ENCODE results near the gene CD300LD.

The CD300LD gene

DNA sequence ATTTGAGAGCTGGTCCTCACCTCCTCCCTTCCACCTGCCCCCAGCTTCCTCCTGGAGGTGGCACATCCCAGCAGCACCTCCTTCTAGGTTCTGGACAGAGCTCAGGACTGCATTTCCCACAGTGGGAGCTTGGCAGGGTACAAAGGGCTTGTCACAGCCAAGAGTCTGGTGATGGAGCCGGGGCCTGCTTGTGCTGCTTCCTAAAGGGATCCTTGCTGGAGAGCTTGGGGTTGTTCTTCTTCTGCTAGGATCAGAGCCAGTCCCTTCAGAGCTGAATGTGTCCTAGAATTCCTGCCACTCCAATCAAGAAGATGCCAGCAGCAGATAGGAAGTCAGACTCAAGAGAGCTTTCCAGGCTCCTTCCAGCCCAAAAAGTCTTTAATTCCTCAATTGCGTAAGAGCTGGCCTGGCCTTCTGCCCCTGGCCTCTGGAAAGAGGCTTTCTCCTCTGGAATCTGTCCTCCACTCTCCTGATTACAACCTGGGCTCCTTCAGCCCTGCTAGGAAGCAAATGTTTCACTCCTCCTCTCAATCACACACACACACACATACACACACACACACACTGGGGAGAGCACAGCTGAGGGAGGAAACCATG lies 27.1 kb upstream of the CD300LD start:
- Histone ChIP-seq H3K27me3 (no peaks in the 10 kb centered on the region), H3K36me3 (peaks cover 0 to 90% (median 0%) of the 10 kb centered on the region in 11 experiments; a peak in 9 of 22 replicates), H3K27ac (peak overlapping the region in 3 of 11 experiments; percentile 4 to 34 (median 12); a peak in 3 of 22 replicates), H3K9ac (peak overlapping the region in 3 of 11 experiments; percentile 76 to 88 (median 84); a peak in 5 of 22 replicates), H3K4me2 (peak overlapping the region in 6 of 11 experiments; percentile 14 to 98 (median 92); a peak in 11 of 22 replicates), H3K9me3 (replicated peaks in 1 of 11) (0 out of 22 replicates have a peak, but pooled peaks cover 0 to 7% (median 0%) of the 10 kb centered on the region in 11 experiments), H3K4me3 (peak overlapping the region in 4 of 10 experiments; percentile 46 to 82 (median 68); a peak in 7 of 20 replicates), H4K20me1 (peaks cover 0 to 77% (median 0%) of the 10 kb centered on the region in 11 experiments; a peak in 7 of 22 replicates), H3K4me1 (peaks cover 0 to 100% (median 69%) of the 10 kb centered on the region in 10 experiments; a peak in 16 of 20 replicates)
- peak in 6 of 11 experiments; percentile 26 to 57 (median 42); a peak in 6 of 22 replicates for TF ChIP-seq Cebpa-rat (IDR thresholded peaks at IDR 0.05)

DNA sequence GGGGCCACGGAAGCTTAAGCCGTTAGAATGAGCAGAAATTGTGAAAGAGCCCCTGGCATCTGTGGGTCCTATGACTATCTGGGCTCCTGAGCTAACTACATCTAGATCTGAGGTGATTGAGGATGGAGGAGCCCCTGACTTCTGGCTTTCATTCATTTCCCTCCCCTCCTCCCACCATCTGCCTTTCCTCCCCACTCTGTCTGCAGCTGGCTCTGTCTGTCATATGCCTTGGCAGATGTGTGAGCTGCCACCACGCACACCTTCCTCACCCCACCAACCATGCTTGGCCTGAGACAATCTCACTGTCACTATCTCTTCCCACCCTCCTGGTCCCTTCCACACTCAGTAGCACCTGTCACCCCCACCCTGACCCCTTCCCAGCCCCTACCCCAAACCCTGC lies 26.4 kb upstream of the CD300LD start:
- Histone ChIP-seq H3K9ac (peak overlapping the region in 3 of 11 experiments; percentile 76 to 88 (median 84); a peak in 4 of 22 replicates), H3K27me3 (no peaks in the 10 kb centered on the region), H3K4me2 (peak overlapping the region in 8 of 11 experiments; percentile 4 to 98 (median 88); a peak in 10 of 22 replicates), H3K4me1 (peaks cover 0 to 100% (median 71%) of the 10 kb centered on the region in 10 experiments; a peak in 19 of 20 replicates), H3K27ac (peak overlapping the region in 1 of 11 experiments; percentile 8; a peak in 2 of 22 replicates), H4K20me1 (peaks cover 0 to 84% (median 0%) of the 10 kb centered on the region in 11 experiments; a peak in 7 of 22 replicates), H3K36me3 (peaks cover 0 to 97% (median 0%) of the 10 kb centered on the region in 11 experiments; a peak in 9 of 22 replicates), H3K9me3 (replicated peaks in 1 of 11) (0 out of 22 replicates have a peak, but pooled peaks cover 0 to 7% (median 0%) of the 10 kb centered on the region in 11 experiments), H3K4me3 (peak overlapping the region in 3 of 10 experiments; percentile 63 to 82 (median 73); a peak in 6 of 20 replicates)
- no peak for TF ChIP-seq Cebpa-rat (IDR thresholded peaks at IDR 0.05)

DNA sequence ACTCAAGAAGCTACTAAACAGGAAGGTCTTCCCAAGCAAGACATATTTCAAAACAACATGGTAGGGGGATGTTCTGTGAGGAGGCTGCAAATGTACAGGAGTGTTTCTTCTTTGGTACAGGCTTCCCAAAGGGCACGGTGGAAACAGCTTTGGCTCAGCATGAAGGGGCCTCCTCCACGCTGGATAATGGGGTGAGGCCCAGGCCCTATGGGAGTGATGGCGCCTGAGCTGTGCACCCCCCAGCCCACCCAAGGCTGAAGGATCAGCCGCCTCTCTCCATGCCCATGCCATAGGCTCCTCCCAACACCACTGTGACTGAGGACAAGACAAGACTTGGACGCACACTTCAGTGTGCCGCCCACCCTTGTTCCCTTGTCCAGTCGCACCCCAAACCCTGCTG lies 24.6 kb upstream of the CD300LD start:
- Histone ChIP-seq H3K9ac (no peak overlapping the region; a peak in 1 of 22 replicates), H3K9me3 (replicated peaks in 1 of 11) (peaks cover 0 to 7% (median 0%) of the 10 kb centered on the region in 11 experiments; a peak in 1 of 22 replicates), H3K4me2 (peak overlapping the region in 10 of 11 experiments; percentile 4 to 98 (median 72); a peak in 17 of 22 replicates), H3K27me3 (peaks cover 0 to 6% (median 0%) of the 10 kb centered on the region in 11 experiments; a peak in 5 of 22 replicates), H4K20me1 (peaks cover 0 to 100% (median 0%) of the 10 kb centered on the region in 11 experiments; a peak in 7 of 22 replicates), H3K27ac (peak overlapping the region in 3 of 11 experiments; percentile 6 to 25 (median 10); a peak in 2 of 22 replicates), H3K36me3 (peaks cover 0 to 100% (median 0%) of the 10 kb centered on the region in 11 experiments; a peak in 9 of 22 replicates), H3K4me3 (peak overlapping the region in 3 of 10 experiments; percentile 63 to 82 (median 73); a peak in 5 of 20 replicates), H3K4me1 (peaks cover 14 to 100% (median 80%) of the 10 kb centered on the region in 10 experiments)
- no peak for TF ChIP-seq Cebpa-rat (IDR thresholded peaks at IDR 0.05)

DNA sequence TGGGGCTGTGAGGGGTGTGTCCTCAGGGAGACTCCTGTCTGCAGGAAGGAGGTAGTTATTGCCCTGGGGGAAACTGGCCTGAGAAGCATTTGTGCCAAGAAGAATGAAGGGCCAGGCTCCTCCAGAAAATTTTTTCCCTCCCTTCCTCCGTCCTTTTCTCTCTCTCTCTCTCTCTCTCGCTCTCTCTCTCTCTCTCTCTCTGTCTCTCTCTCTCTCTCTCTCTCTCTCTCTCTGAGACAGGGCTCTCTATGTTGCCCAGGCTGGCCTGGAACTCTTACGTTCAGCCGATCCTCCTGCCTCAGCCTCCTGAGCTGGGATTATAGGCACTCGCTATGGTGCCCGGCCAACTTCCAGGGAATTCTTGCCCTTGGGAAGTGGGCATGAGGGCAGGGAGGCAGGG lies 20.0 kb upstream of the CD300LD start:
- H4K20me1 ChIP-seq, result peaks cover 0 to 86% (median 0%) of the 10 kb centered on the region in 11 experiments; a peak in 7 of 22 replicates
- peaks cover 23 to 81% (median 60%) of the 10 kb centered on the region in 10 experiments for H3K4me1 ChIP-seq
- H3K9me3 ChIP-seq (replicated peaks in 1 of 11), result peaks cover 6 to 15% (median 8%) of the 10 kb centered on the region in 11 experiments; a peak in 16 of 22 replicates
- peak overlapping the region in 10 of 11 experiments; percentile 11 to 77 (median 56); a peak in 18 of 22 replicates for H3K27ac ChIP-seq
- peak overlapping the region in 3 of 10 experiments; percentile 37 to 48 (median 43); a peak in 3 of 20 replicates for H3K4me3 ChIP-seq
- peak overlapping the region in 6 of 11 experiments; percentile 42 to 61 (median 55); a peak in 10 of 22 replicates for H3K9ac ChIP-seq
- peaks cover 0 to 74% (median 0%) of the 10 kb centered on the region in 11 experiments; a peak in 9 of 22 replicates for H3K36me3 ChIP-seq
- peaks cover 0 to 38% (median 7%) of the 10 kb centered on the region in 11 experiments; a peak in 10 of 22 replicates for H3K27me3 ChIP-seq
- no peak for TF ChIP-seq Cebpa-rat (IDR thresholded peaks at IDR 0.05)
- H3K4me2 ChIP-seq, result peak overlapping the region; percentile 80 to 98 (median 90)

DNA sequence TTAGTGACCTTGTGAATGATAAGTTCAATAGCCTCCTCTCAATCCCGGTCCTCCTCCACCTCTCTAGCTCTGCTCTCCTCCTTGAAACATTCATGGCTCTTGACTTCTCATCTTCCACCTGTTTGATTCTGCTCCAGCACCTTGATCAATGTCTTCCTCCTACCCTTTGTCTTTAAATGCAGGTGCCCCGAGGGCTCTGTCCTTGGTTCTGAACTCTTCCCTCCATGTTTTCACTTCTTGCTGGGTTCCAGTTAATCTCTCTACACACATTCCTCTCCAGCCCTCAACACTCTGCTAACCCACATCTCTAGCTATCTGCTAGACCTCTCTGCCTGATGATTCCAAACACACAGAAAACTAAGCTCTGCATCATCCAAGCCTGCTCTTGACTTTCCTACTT lies 18.0 kb upstream of the CD300LD start:
- peak overlapping the region in 3 of 11 experiments; percentile 5 to 86 (median 12); a peak in 3 of 22 replicates for H3K4me2 ChIP-seq
- peaks cover 10 to 21% (median 12%) of the 10 kb centered on the region in 11 experiments; a peak in 16 of 22 replicates for H3K9me3 ChIP-seq (replicated peaks in 1 of 11)
- H3K9ac ChIP-seq, result no peak overlapping the region
- H3K27ac ChIP-seq, result no peak overlapping the region
- H3K27me3 ChIP-seq, result peaks cover 0 to 57% (median 22%) of the 10 kb centered on the region in 11 experiments; a peak in 16 of 22 replicates
- TF ChIP-seq Cebpa-rat (IDR thresholded peaks at IDR 0.05), result no peak
- H4K20me1 ChIP-seq, result peaks cover 0 to 66% (median 0%) of the 10 kb centered on the region in 11 experiments; a peak in 7 of 22 replicates
- peaks cover 0 to 58% (median 0%) of the 10 kb centered on the region in 11 experiments; a peak in 9 of 22 replicates for H3K36me3 ChIP-seq
- no peak overlapping the region for H3K4me3 ChIP-seq
- peaks cover 40 to 81% (median 60%) of the 10 kb centered on the region in 10 experiments for H3K4me1 ChIP-seq

DNA sequence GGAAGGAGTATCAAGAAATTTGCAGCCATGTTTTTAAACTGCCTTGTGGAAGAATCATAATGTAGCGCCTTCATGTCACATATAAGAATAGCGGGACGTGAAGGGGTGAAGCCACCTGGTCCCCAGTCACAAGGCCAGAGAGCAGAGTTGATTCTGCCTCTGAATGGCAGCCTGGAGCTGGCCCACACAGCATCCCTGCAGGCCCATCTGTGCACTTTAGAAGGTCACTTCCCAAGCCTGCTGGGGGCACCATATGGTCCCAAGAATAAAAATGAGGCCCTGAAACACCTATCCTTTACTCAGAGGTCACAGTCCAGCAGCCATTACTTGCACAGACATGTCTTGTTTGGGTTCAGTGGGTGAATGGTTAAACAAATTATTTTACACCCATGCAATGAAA lies 16.4 kb upstream of the CD300LD start:
- H3K36me3 ChIP-seq, result peaks cover 0 to 42% (median 0%) of the 10 kb centered on the region in 11 experiments; a peak in 9 of 22 replicates
- H3K27ac ChIP-seq, result no peak overlapping the region
- H3K27me3 ChIP-seq, result peaks cover 0 to 63% (median 22%) of the 10 kb centered on the region in 11 experiments; a peak in 16 of 22 replicates
- H3K9me3 ChIP-seq (replicated peaks in 1 of 11), result peaks cover 10 to 21% (median 12%) of the 10 kb centered on the region in 11 experiments; a peak in 16 of 22 replicates
- peaks cover 54 to 81% (median 65%) of the 10 kb centered on the region in 10 experiments for H3K4me1 ChIP-seq
- H3K4me2 ChIP-seq, result no peak overlapping the region
- peaks cover 0 to 50% (median 6%) of the 10 kb centered on the region in 11 experiments; a peak in 9 of 22 replicates for H4K20me1 ChIP-seq
- TF ChIP-seq Cebpa-rat (IDR thresholded peaks at IDR 0.05), result no peak
- no peak overlapping the region for H3K4me3 ChIP-seq
- no peak overlapping the region for H3K9ac ChIP-seq

DNA sequence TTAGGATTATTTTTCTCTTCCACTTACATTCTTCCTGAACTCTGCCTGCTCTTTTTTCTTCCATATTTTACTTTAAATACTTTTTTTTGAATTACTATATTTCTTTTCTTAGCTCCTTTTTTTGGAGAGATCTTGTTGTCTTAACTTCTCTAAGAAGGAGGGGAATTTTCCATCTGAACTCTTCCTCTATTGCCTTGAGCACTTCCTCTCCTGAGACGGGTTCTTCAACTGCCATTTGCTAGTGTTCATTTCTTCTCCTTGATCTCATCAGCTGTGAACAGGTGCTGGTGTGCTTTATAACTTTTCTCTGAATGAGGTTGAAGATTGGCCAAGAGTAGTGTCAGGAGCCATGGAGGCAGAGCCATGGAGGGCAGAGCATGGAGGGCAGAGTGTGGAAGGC lies 15.1 kb upstream of the CD300LD start:
- H3K4me3 ChIP-seq, result no peak overlapping the region
- H3K27ac ChIP-seq, result no peak overlapping the region
- peaks cover 0 to 76% (median 28%) of the 10 kb centered on the region in 11 experiments; a peak in 16 of 22 replicates for H3K27me3 ChIP-seq
- peaks cover 10 to 21% (median 12%) of the 10 kb centered on the region in 11 experiments; a peak in 16 of 22 replicates for H3K9me3 ChIP-seq (replicated peaks in 1 of 11)
- H3K4me2 ChIP-seq, result peak overlapping the region; percentile 22 to 95 (median 39); a peak in 15 of 22 replicates
- peaks cover 0 to 30% (median 0%) of the 10 kb centered on the region in 11 experiments; a peak in 9 of 22 replicates for H3K36me3 ChIP-seq
- peaks cover 54 to 81% (median 65%) of the 10 kb centered on the region in 10 experiments for H3K4me1 ChIP-seq
- peaks cover 0 to 39% (median 12%) of the 10 kb centered on the region in 11 experiments; a peak in 8 of 22 replicates for H4K20me1 ChIP-seq
- TF ChIP-seq Cebpa-rat (IDR thresholded peaks at IDR 0.05), result no peak
- H3K9ac ChIP-seq, result no peak overlapping the region

DNA sequence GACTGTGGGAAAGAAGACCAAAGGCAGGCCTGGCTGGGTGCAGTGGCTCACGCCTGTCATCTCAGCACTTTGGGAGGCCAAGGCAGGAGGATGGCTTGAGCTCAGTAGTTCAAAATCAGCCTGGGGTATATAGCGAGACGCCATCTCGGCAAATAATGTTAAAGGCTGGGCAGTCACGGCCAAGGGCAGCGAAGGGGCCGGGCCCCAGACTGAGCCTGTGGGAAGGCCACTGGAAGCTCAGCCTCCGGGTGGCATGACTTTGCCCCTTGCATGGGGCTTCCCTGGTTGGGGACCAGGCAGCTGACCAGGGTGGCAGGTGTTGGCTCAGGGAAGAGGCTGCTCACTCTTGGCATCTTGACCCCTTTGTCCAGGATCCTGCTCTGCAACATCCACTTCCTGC lies 14.0 kb upstream of the CD300LD start:
- Histone ChIP-seq H3K9ac (no peak overlapping the region; a peak in 1 of 22 replicates), H3K4me3 (no peak overlapping the region), H3K27ac (peak overlapping the region in 2 of 11 experiments; percentile 82 to 85; a peak in 2 of 22 replicates), H3K36me3 (peaks cover 0 to 19% (median 0%) of the 10 kb centered on the region in 11 experiments; a peak in 8 of 22 replicates), H3K27me3 (peaks cover 0 to 71% (median 30%) of the 10 kb centered on the region in 11 experiments; a peak in 16 of 22 replicates), H3K4me2 (peak overlapping the region; percentile 14 to 98 (median 92); a peak in 20 of 22 replicates), H3K9me3 (replicated peaks in 1 of 11) (peaks cover 10 to 21% (median 12%) of the 10 kb centered on the region in 11 experiments; a peak in 16 of 22 replicates), H3K4me1 (peaks cover 58 to 81% (median 64%) of the 10 kb centered on the region in 10 experiments), H4K20me1 (peaks cover 0 to 28% (median 12%) of the 10 kb centered on the region in 11 experiments; a peak in 7 of 22 replicates)
- TF ChIP-seq Cebpa-rat (IDR thresholded peaks at IDR 0.05), result no peak
